Caco-2 (cell line): Measurements from ENCODE around the gene MOV10L1. TPM values are rescaled to one million over a fixed set of nuclear protein-coding genes. Genes with fewer than 3 reads are reported as not detected.

ENCODE experiments used
- BruUV-seq: library from RNA; stranded (reverse); fragments of 400-500 nt; replicated peaks from 2 replicates; lab custom pipeline; 2021; lab: Mats Ljungman, UMichigan
- CTCF ChIA-PET: fragments of 300-600 bp; sonication (Branson Sonifier 250); formaldehyde crosslinking; loops from one replicate; lab custom pipeline; 2022; ENCODE audit warnings: antibody characterized with exemption; lab: Charles Lee
- POLR2A ChIA-PET: fragments of 300-600 bp; sonication (Branson Sonifier 250); formaldehyde crosslinking; loops from one replicate; lab custom pipeline; 2022; ENCODE audit warnings: antibody characterized with exemption; lab: Charles Lee
- DNase-seq, 2 experiments: peaks; one replicate each; pipeline versions ENCODE4 v3.0.0 to v3.0.0-alpha.2; 2020 to 2022
- H3K27me3 ChIP-seq: replicated peaks from 2 replicates; pipeline ENCODE4 v1.6.0; 2011; ENCODE audit warnings: low read length; ENCODE audit not compliant: control insufficient read depth, insufficient read depth
- H3K36me3 ChIP-seq: 2 replicates; pipeline ENCODE4 v1.5.1; 2011; ENCODE audit warnings: low read length; ENCODE audit not compliant: control insufficient read depth, insufficient read depth
- H3K4me1 ChIP-seq: fragments of 250-450 bp; sonication (Bioruptor Pico); 2 replicates; pipeline ENCODE4 v1.5.1; 2020; ENCODE audit warnings: mild to moderate bottlenecking
- H3K4me3 ChIP-seq: 2 replicates; pipeline ENCODE4 v1.5.1; 2011; ENCODE audit warnings: low read depth, mild to moderate bottlenecking, control low read depth, low read length
- H3K9me3 ChIP-seq: fragments of 250-450 bp; sonication (Bioruptor Pico); 2 replicates; pipeline ENCODE4 v1.5.1; 2020; ENCODE audit warnings: mild to moderate bottlenecking, moderate library complexity
- H3K27ac Mint-ChIP-seq: one replicate; pipeline ENCODE4 v1.8.0; 2022; ENCODE audit warnings: mixed read lengths; ENCODE audit not compliant: unreplicated experiment
- H3K27me3 Mint-ChIP-seq: one replicate; pipeline ENCODE4 v1.8.0; 2022; ENCODE audit warnings: mixed read lengths; ENCODE audit not compliant: insufficient read depth, unreplicated experiment
- H3K36me3 Mint-ChIP-seq: one replicate; pipeline ENCODE4 v1.8.0; 2022; ENCODE audit warnings: mild to moderate bottlenecking, mixed read lengths; ENCODE audit not compliant: insufficient read depth, unreplicated experiment
- H3K4me1 Mint-ChIP-seq: one replicate; pipeline ENCODE4 v1.8.0; 2022; ENCODE audit warnings: low read depth, mixed read lengths; ENCODE audit not compliant: unreplicated experiment
- H3K4me3 Mint-ChIP-seq: one replicate; pipeline ENCODE4 v1.8.0; 2022; ENCODE audit warnings: mild to moderate bottlenecking, moderate library complexity, mixed read lengths; ENCODE audit not compliant: unreplicated experiment
- H3K9me3 Mint-ChIP-seq: one replicate; pipeline ENCODE4 v1.8.0; 2022; ENCODE audit warnings: mixed read lengths; ENCODE audit not compliant: unreplicated experiment
- CTCF ChIP-seq, 2 experiments: fragments of 200-600 bp in 1 of 2; IDR thresholded peaks; 1 replicate in 1 of 2; 2 replicates in 1 of 2; pipeline versions ENCODE4 v1.5.1 to v1.8.0; 2011 to 2022; ENCODE audit warnings: antibody characterized with exemption in 1 of 2, control low read depth in 1 of 2, inconsistent platforms in 1 of 2, low read depth in 1 of 2, low read length in 1 of 2, mild to moderate bottlenecking in 1 of 2, moderate library complexity in 1 of 2; ENCODE audit not compliant: insufficient read depth in 1 of 2, severe bottlenecking in 1 of 2, unreplicated experiment in 1 of 2
- intact Hi-C: fragments of 100-400 bp; cut with micrococcal nuclease; formaldehyde crosslinking; loops from one replicate; pipeline ENCODE4 v1.10.0; 2022; ENCODE audit not compliant: unreplicated experiment
- total RNA-seq: library from RNA; stranded (reverse); gene quantifications from 2 replicates; pipeline ENCODE4 v1.2.3, GENCODE V29; 2022

The MOV10L1 gene
- total RNA-seq, 1 experiment from 2014 or later: not detected

- no peak for TF ChIP-seq CTCF (IDR thresholded peaks at IDR 0.05; ENCODE audit: insufficient read depth in 1 of 2, low read depth in 1 of 2, low read length in 1 of 2, severe bottlenecking in 1 of 2, unreplicated experiment in 1 of 2)
- peak in 1 of 2 experiments; percentile 1 for DNase-seq
- no peak overlapping the region for H3K4me3 Mint-ChIP-seq
- H3K9me3 Mint-ChIP-seq: no peaks in the 10 kb centered on the region
- no peak overlapping the region for H3K27ac Mint-ChIP-seq
- H3K27me3 Mint-ChIP-seq: no peaks in the 10 kb centered on the region
- H3K4me1 ChIP-seq: peaks cover 11% of the 10 kb centered on the region; the same call in 1 of the 2 replicates
- BruUV-seq: TSS peak; percentile 24
- H3K4me1 Mint-ChIP-seq: no peaks in the 10 kb centered on the region
- H3K36me3 ChIP-seq: no peaks in the 10 kb centered on the region
- no peak overlapping the region for H3K4me3 ChIP-seq
- ChIA-PET POLR2A (no interaction called here), CTCF (no interaction called here)
- intact Hi-C loops: no loop called here
- peaks cover 6% of the 10 kb centered on the region for H3K36me3 Mint-ChIP-seq
- H3K9me3 ChIP-seq: no peaks in the 10 kb centered on the region
- no peaks in the 10 kb centered on the region for H3K27me3 ChIP-seq
These were observed 98.5 kb downstream of the MOV10L1 start for GRCh38 chr22:50188356-50188755.

GRCh38 chr22:50189184-50189848 lies 99.5 kb downstream of the MOV10L1 start:
- TF ChIP-seq CTCF (IDR thresholded peaks at IDR 0.05; ENCODE audit: insufficient read depth in 1 of 2, low read depth in 1 of 2, low read length in 1 of 2, severe bottlenecking in 1 of 2, unreplicated experiment in 1 of 2): no peak
- H3K27me3 Mint-ChIP-seq: no peaks in the 10 kb centered on the region
- H3K4me1 ChIP-seq: peaks cover 11% of the 10 kb centered on the region; the same call in 1 of the 2 replicates
- H3K4me3 Mint-ChIP-seq: no peak overlapping the region
- intact Hi-C loops: no loop called here
- H3K36me3 Mint-ChIP-seq: peaks cover 6% of the 10 kb centered on the region
- POLR2A ChIA-PET: no interaction called here
- H3K4me1 Mint-ChIP-seq: no peaks in the 10 kb centered on the region
- CTCF ChIA-PET: no interaction called here
- no TSS peak for BruUV-seq
- H3K9me3 ChIP-seq: no peaks in the 10 kb centered on the region
- no peak overlapping the region for H3K4me3 ChIP-seq
- DNase-seq: no peak
- no peak overlapping the region for H3K27ac Mint-ChIP-seq
- no peaks in the 10 kb centered on the region for H3K27me3 ChIP-seq
- H3K36me3 ChIP-seq: no peaks in the 10 kb centered on the region
- no peaks in the 10 kb centered on the region for H3K9me3 Mint-ChIP-seq

GRCh38 chr22:50189849-50190181 lies 100.0 kb downstream of the MOV10L1 start:
- BruUV-seq: no TSS peak
- ChIA-PET CTCF (no interaction called here), POLR2A (no interaction called here)
- H3K36me3 Mint-ChIP-seq: peaks cover 6% of the 10 kb centered on the region
- no peak overlapping the region for H3K27ac Mint-ChIP-seq
- TF ChIP-seq CTCF (IDR thresholded peaks at IDR 0.05; ENCODE audit: insufficient read depth in 1 of 2, low read depth in 1 of 2, low read length in 1 of 2, severe bottlenecking in 1 of 2, unreplicated experiment in 1 of 2): no peak
- no peaks in the 10 kb centered on the region for H3K27me3 ChIP-seq
- no peak overlapping the region for H3K4me3 ChIP-seq
- H3K9me3 Mint-ChIP-seq: no peaks in the 10 kb centered on the region
- H3K4me1 ChIP-seq: peaks cover 11% of the 10 kb centered on the region; the same call in 1 of the 2 replicates
- H3K36me3 ChIP-seq: no peaks in the 10 kb centered on the region
- no peak for DNase-seq
- intact Hi-C loops: no loop called here
- no peak overlapping the region for H3K4me3 Mint-ChIP-seq
- no peaks in the 10 kb centered on the region for H3K9me3 ChIP-seq
- H3K4me1 Mint-ChIP-seq: no peaks in the 10 kb centered on the region
- H3K27me3 Mint-ChIP-seq: no peaks in the 10 kb centered on the region
